SK-N-SH treated with all-trans-retinoic acid at 6 μM for 48 hours (cell line): Measurements from ENCODE around the gene CCDC57.
A peak's percentile ranks its signal among the peaks of the same experiment; 100 is the strongest.

Experiments
- ATAC-seq: fragments of 200-7000 bp; cut with Tn5 transposase; 3 replicates; pipeline ENCODE4 v1.9.1; 2020; ENCODE audit warnings: mild to moderate bottlenecking, moderate library complexity
- ARNTL ChIP-seq: fragments of 450-650 bp; formaldehyde crosslinking; IDR thresholded peaks from 2 replicates; pipeline ENCODE4 v1.5.0; 2020; ENCODE audit warnings: low read depth, mild to moderate bottlenecking, moderate library complexity, borderline replicate concordance
- BACH2 ChIP-seq: fragments of 250-450 bp; sonication (Bioruptor Pico); IDR thresholded peaks from 2 replicates; pipeline ENCODE4 v1.9.0; 2021; ENCODE audit warnings: mild to moderate bottlenecking, borderline replicate concordance
- CSDC2 ChIP-seq: fragments of 250-450 bp; sonication (Bioruptor Pico); IDR thresholded peaks from 2 replicates; pipeline ENCODE4 v1.5.0; 2020; ENCODE audit warnings: mild to moderate bottlenecking, moderate library complexity
- ESRRG ChIP-seq: fragments of 250-450 bp; sonication (Bioruptor Pico); IDR thresholded peaks from 2 replicates; pipeline ENCODE4 v1.6.1; 2021; ENCODE audit warnings: mild to moderate bottlenecking
- GLIS3 ChIP-seq: fragments of 250-450 bp; sonication (Bioruptor Pico); IDR thresholded peaks from 2 replicates; pipeline ENCODE4 v1.5.0; 2020; ENCODE audit warnings: mild to moderate bottlenecking, moderate library complexity
- ISL1 ChIP-seq: fragments of 250-450 bp; sonication (Bioruptor Pico); IDR thresholded peaks from 2 replicates; pipeline ENCODE4 v2.1.2; 2022; ENCODE audit warnings: mild to moderate bottlenecking, moderate library complexity
- OSR1 ChIP-seq: fragments of 250-450 bp; sonication (Bioruptor Pico); IDR thresholded peaks from 2 replicates; pipeline ENCODE4 v1.8.0; 2022; ENCODE audit warnings: moderate library complexity, mild to moderate bottlenecking, inconsistent platforms
- PPARA ChIP-seq: fragments of 250-450 bp; sonication (Bioruptor Pico); IDR thresholded peaks from 2 replicates; pipeline ENCODE4 v1.5.0; 2020; ENCODE audit warnings: mild to moderate bottlenecking, borderline replicate concordance
- RARB ChIP-seq: fragments of 250-450 bp; sonication (Bioruptor Pico); IDR thresholded peaks from 2 replicates; pipeline ENCODE4 v1.8.0; 2021; ENCODE audit warnings: mild to moderate bottlenecking, moderate library complexity
- SNAI2 ChIP-seq: fragments of 250-450 bp; sonication (Bioruptor Pico); IDR thresholded peaks from 2 replicates; pipeline ENCODE4 v1.5.0; 2020; ENCODE audit warnings: mild to moderate bottlenecking, moderate library complexity
- TCF4 ChIP-seq: fragments of 250-450 bp; sonication (Bioruptor Pico); IDR thresholded peaks from 2 replicates; pipeline ENCODE4 v1.8.0; 2021; ENCODE audit warnings: mild to moderate bottlenecking, moderate library complexity, borderline replicate concordance
- TOX ChIP-seq: fragments of 250-450 bp; sonication (Bioruptor Pico); IDR thresholded peaks from 2 replicates; pipeline ENCODE4 v1.8.0; 2021; ENCODE audit warnings: mild to moderate bottlenecking, moderate library complexity, borderline replicate concordance
- ZC3H10 ChIP-seq: fragments of 250-450 bp; sonication (Bioruptor Pico); IDR thresholded peaks from 2 replicates; pipeline ENCODE4 v1.5.1; 2021; ENCODE audit warnings: mild to moderate bottlenecking, moderate library complexity
- ZFP3 ChIP-seq: fragments of 250-450 bp; sonication (Bioruptor Pico); IDR thresholded peaks from 2 replicates; pipeline ENCODE4 v1.5.0; 2020; ENCODE audit warnings: mild to moderate bottlenecking, moderate library complexity
- ZFP30 ChIP-seq: fragments of 450-650 bp; formaldehyde crosslinking; IDR thresholded peaks from 2 replicates; pipeline ENCODE4 v1.5.0; 2022; ENCODE audit warnings: mild to moderate bottlenecking, moderate library complexity
- ZNF565 ChIP-seq: fragments of 450-650 bp; formaldehyde crosslinking; conservative IDR thresholded peaks from 2 replicates; pipeline ENCODE4 v1.5.0; 2020; ENCODE audit warnings: low read depth, mild to moderate bottlenecking, moderate library complexity
- ZNF70 ChIP-seq: fragments of 450-650 bp; formaldehyde crosslinking; IDR thresholded peaks from 2 replicates; pipeline ENCODE4 v1.5.0; 2020; ENCODE audit warnings: mild to moderate bottlenecking, moderate library complexity
- ZNF8 ChIP-seq: fragments of 450-650 bp; formaldehyde crosslinking; IDR thresholded peaks from 2 replicates; pipeline ENCODE4 v1.5.0; 2020; ENCODE audit warnings: mild to moderate bottlenecking, moderate library complexity
- TF ChIP-seq, protein P1 (sequence below): fragments of 250-450 bp; sonication (Bioruptor Pico); IDR thresholded peaks from 2 replicates; pipeline ENCODE4 v1.8.0; 2021; ENCODE audit warnings: low read depth, mild to moderate bottlenecking, moderate library complexity, borderline replicate concordance
- TF ChIP-seq, protein P2 (sequence below): fragments of 250-450 bp; sonication (Bioruptor Pico); IDR thresholded peaks from 2 replicates; pipeline ENCODE4 v1.8.0; 2020; ENCODE audit warnings: mild to moderate bottlenecking, moderate library complexity, borderline replicate concordance
- TF ChIP-seq, protein P3 (sequence below): fragments of 250-450 bp; sonication (Bioruptor Pico); IDR thresholded peaks from 2 replicates; pipeline ENCODE4 v1.5.1; 2020; ENCODE audit warnings: low read depth, mild to moderate bottlenecking, moderate library complexity
- TF ChIP-seq, protein P4 (sequence below): fragments of 250-450 bp; sonication (Bioruptor Pico); IDR thresholded peaks from 2 replicates; pipeline ENCODE4 v1.5.0; 2020; ENCODE audit warnings: mild to moderate bottlenecking, moderate library complexity
- TF ChIP-seq, protein P5 (sequence below): fragments of 250-450 bp; sonication (Bioruptor Pico); IDR thresholded peaks from 2 replicates; pipeline ENCODE4 v1.5.1; 2021; ENCODE audit warnings: mild to moderate bottlenecking, moderate library complexity

Gene CCDC57

DNA sequence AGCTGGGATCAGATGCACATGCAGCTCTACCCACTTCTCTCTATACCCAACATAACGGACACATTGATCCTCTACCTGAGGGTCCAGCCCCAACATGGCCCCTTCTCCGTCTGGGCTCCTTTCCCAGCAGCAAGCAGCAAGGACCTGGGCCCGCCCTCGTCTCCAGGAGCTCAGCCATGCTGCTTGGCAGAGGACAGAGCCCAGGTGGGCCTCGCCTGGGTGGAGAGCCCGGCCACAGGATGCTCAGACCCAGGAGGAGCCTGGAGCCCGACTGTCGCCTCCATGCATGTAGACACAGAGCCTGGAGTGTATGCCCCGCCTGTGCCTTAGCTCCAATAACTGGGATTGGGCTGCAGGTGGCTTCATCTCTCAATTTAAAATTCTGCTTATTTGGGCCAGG is 57.0 kb downstream of the CCDC57 start:
- ATAC-seq: no peak
- no peak for TF ChIP-seq RARB (CRISPR knock-in tag)
- no peak for TF ChIP-seq SNAI2
- TF ChIP-seq ISL1 (CRISPR knock-in tag): no peak
- TF ChIP-seq, protein P1, sequence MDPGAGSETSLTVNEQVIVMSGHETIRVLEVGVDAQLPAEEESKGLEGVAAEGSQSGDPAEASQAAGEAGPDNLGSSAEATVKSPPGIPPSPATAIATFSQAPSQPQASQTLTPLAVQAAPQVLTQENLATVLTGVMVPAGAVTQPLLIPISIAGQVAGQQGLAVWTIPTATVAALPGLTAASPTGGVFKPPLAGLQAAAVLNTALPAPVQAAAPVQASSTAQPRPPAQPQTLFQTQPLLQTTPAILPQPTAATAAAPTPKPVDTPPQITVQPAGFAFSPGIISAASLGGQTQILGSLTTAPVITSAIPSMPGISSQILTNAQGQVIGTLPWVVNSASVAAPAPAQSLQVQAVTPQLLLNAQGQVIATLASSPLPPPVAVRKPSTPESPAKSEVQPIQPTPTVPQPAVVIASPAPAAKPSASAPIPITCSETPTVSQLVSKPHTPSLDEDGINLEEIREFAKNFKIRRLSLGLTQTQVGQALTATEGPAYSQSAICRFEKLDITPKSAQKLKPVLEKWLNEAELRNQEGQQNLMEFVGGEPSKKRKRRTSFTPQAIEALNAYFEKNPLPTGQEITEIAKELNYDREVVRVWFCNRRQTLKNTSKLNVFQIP (CRISPR knock-in tag): no peak
- TF ChIP-seq, protein P2, sequence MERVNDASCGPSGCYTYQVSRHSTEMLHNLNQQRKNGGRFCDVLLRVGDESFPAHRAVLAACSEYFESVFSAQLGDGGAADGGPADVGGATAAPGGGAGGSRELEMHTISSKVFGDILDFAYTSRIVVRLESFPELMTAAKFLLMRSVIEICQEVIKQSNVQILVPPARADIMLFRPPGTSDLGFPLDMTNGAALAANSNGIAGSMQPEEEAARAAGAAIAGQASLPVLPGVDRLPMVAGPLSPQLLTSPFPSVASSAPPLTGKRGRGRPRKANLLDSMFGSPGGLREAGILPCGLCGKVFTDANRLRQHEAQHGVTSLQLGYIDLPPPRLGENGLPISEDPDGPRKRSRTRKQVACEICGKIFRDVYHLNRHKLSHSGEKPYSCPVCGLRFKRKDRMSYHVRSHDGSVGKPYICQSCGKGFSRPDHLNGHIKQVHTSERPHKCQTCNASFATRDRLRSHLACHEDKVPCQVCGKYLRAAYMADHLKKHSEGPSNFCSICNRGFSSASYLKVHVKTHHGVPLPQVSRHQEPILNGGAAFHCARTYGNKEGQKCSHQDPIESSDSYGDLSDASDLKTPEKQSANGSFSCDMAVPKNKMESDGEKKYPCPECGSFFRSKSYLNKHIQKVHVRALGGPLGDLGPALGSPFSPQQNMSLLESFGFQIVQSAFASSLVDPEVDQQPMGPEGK: no peak
- no peak for TF ChIP-seq ZNF70
- TF ChIP-seq ZFP3: no peak
- TF ChIP-seq TOX (CRISPR knock-in tag): no peak
- no peak for TF ChIP-seq BACH2 (CRISPR knock-in tag)
- no peak for TF ChIP-seq ZNF565 (CRISPR knock-in tag)
- TF ChIP-seq CSDC2 (CRISPR knock-in tag): no peak
- no peak for TF ChIP-seq GLIS3 (CRISPR knock-in tag)
- no peak for TF ChIP-seq TCF4 (CRISPR knock-in tag)
- no peak for TF ChIP-seq ARNTL

DNA sequence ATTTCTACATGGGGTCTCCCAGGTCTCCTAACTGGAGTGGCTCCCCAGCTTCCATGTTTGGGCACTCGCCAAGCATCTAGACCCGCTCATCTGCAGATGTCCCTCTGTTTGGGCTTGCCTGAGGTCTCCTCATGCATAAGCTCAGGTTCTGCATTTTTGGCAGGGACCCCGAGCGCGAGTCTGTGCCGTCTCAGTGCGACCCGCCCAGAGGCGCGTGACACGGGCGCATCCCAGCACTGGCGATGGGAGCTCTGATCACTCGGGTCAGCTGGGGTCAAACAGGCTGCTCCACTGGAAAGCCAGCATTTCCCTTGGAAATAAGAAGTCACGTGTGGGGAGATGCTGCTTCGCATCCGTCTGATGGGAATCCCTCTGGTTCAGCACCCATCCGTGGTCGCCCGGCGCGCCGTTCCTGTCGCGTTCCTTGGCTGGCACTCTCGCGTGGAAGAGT is 57.7 kb downstream of the CCDC57 start:
- TF ChIP-seq GLIS3 (CRISPR knock-in tag) (no peak), TOX (CRISPR knock-in tag) (no peak), ZFP30 (CRISPR knock-in tag) (no peak), OSR1 (no peak), ZNF8 (CRISPR knock-in tag) (no peak), ARNTL (no peak), ZNF70 (no peak), ZNF565 (CRISPR knock-in tag) (no peak), ISL1 (CRISPR knock-in tag) (no peak), ZC3H10 (no peak)
- TF ChIP-seq, protein P3, sequence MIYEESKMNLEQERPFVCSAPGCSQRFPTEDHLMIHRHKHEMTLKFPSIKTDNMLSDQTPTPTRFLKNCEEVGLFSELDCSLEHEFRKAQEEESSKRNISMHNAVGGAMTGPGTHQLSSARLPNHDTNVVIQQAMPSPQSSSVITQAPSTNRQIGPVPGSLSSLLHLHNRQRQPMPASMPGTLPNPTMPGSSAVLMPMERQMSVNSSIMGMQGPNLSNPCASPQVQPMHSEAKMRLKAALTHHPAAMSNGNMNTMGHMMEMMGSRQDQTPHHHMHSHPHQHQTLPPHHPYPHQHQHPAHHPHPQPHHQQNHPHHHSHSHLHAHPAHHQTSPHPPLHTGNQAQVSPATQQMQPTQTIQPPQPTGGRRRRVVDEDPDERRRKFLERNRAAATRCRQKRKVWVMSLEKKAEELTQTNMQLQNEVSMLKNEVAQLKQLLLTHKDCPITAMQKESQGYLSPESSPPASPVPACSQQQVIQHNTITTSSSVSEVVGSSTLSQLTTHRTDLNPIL (CRISPR knock-in tag): no peak
- TF ChIP-seq, protein P2: no peak
- no peak for ATAC-seq

DNA sequence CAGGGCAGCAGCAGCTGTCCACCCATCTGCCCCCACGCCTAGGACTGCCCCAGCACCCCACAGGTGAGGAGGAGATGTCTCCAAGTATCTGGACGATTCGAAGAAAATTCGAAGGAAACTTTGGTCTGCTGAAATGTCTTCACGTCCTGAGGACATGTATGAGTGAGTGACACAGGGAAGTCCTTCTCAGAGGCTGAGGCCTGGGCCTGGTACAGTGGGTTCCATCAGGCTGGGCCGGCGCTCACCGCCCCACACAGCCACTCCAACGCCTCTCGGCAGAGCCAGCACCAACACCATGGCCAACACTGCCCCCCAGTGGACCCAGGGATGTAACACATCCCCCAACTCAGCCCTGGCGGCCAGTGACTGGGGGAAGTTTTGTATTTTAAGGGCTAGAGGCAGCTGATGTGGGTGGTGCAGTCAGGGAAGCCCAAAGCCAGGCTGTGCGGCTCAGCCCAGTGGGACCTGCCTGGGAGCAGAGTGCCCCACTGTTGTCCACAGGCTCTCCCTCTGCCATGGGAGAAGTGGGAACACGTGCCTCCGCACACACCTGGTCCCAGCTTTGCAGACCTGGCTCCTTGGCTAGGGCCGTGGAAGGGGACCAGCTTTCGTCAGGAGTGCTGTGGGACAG is 58.8 kb downstream of the CCDC57 start:
- ATAC-seq: peak; percentile 90
- TF ChIP-seq GLIS3 (CRISPR knock-in tag): no peak
- TF ChIP-seq, protein P4, sequence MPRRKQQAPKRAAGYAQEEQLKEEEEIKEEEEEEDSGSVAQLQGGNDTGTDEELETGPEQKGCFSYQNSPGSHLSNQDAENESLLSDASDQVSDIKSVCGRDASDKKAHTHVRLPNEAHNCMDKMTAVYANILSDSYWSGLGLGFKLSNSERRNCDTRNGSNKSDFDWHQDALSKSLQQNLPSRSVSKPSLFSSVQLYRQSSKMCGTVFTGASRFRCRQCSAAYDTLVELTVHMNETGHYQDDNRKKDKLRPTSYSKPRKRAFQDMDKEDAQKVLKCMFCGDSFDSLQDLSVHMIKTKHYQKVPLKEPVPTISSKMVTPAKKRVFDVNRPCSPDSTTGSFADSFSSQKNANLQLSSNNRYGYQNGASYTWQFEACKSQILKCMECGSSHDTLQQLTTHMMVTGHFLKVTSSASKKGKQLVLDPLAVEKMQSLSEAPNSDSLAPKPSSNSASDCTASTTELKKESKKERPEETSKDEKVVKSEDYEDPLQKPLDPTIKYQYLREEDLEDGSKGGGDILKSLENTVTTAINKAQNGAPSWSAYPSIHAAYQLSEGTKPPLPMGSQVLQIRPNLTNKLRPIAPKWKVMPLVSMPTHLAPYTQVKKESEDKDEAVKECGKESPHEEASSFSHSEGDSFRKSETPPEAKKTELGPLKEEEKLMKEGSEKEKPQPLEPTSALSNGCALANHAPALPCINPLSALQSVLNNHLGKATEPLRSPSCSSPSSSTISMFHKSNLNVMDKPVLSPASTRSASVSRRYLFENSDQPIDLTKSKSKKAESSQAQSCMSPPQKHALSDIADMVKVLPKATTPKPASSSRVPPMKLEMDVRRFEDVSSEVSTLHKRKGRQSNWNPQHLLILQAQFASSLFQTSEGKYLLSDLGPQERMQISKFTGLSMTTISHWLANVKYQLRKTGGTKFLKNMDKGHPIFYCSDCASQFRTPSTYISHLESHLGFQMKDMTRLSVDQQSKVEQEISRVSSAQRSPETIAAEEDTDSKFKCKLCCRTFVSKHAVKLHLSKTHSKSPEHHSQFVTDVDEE (CRISPR knock-in tag): no peak
- no peak for TF ChIP-seq ZFP3
- no peak for TF ChIP-seq TOX (CRISPR knock-in tag)
- no peak for TF ChIP-seq OSR1
- no peak for TF ChIP-seq ISL1 (CRISPR knock-in tag)
- TF ChIP-seq ZNF70: no peak
- no peak for TF ChIP-seq ZNF565 (CRISPR knock-in tag)
- no peak for TF ChIP-seq BACH2 (CRISPR knock-in tag)
- no peak for TF ChIP-seq ZNF8 (CRISPR knock-in tag)
- no peak for TF ChIP-seq PPARA
- TF ChIP-seq, protein P5, sequence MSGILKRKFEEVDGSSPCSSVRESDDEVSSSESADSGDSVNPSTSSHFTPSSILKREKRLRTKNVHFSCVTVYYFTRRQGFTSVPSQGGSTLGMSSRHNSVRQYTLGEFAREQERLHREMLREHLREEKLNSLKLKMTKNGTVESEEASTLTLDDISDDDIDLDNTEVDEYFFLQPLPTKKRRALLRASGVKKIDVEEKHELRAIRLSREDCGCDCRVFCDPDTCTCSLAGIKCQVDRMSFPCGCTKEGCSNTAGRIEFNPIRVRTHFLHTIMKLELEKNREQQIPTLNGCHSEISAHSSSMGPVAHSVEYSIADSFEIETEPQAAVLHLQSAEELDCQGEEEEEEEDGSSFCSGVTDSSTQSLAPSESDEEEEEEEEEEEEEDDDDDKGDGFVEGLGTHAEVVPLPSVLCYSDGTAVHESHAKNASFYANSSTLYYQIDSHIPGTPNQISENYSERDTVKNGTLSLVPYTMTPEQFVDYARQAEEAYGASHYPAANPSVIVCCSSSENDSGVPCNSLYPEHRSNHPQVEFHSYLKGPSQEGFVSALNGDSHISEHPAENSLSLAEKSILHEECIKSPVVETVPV (CRISPR knock-in tag): no peak
- TF ChIP-seq ESRRG (CRISPR knock-in tag): no peak
